HG02938 (cell line): ENCODE data around the gene FGF14.

Experiments used
- ATAC-seq: cut with Tn5 transposase; IDR thresholded peaks from one replicate; pipeline ENCODE4 v1.9.1; 2021; ENCODE audit warnings: mild to moderate bottlenecking, moderate library complexity; ENCODE audit not compliant: unreplicated experiment

FGF14 gene

DNA sequence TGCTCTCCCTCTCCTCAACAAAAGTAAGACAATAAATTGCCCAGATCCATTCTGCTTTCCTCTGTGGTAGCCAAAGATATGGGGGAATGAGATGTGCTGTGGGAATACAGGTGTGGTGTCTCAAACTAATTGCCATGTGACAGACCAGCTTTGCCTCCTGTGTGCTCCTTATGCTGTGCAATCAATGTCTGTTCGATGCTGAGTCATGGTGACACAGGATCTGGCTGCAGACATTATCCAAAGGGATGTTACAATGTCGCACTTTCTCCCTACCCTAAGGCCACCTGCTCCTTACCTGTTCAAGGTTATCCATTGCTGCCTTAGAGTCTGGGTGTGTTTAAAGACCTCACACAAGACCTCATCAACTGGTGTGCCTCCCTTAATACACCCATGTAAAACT, 32.5 kb downstream of the FGF14 start:
- no peak for ATAC-seq

DNA sequence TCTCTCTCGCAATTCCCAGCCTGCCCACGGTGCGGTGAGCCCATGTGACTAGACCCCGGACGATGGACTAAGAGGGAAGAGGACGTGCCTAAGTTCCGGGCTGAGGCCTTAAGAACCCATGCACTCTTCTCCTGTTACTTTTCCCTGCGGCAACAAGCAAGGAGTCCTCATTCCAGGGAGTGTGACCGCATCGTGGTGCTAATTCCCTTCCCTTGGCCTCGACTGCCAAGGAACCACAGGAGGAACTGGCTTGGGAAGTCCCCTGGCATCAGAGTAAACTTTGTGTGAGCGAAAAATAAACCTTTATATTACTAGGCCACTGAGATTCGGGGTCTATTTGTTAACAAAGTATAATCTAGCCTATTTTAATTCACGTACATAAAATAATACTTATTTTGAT, 34.0 kb downstream of the FGF14 start:
- no peak for ATAC-seq

DNA sequence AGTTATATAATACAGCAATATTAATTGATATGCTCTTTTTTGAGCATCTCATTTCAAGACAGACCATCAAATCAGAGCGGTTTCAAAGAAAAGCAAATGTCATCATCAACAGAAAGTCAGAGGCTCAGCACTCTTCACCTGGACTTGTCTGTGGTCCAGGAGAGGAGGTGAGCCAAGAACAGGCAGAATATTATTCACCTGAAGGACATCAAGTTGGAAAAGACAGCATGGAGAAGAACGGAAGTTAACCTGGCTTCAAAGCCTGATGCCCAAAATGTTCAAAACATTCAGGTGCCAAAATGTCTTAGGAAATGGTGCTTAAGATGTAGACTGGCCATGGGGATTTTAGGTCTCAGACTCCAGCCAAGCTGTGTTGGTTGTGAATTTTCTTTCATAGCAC, 40.7 kb downstream of the FGF14 start:
- ATAC-seq = no peak

DNA sequence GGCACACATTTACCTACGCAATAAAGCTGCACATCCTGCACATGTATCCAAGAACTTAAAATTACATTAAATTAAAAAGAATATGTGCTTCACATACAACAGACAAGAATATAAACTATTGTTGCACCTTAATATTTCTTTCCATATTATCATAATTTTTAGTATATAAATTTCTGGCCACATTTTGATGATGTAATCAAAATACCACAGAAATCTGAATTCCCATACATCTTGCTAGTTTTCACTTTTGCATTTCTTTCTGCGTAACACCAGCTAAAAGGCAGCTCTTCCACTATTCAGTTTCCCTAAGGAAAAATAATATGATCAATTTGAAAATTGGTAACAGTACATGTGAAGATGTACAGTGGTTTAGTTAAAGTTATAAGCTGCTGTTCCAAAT, 42.6 kb downstream of the FGF14 start:
- ATAC-seq = no peak

DNA sequence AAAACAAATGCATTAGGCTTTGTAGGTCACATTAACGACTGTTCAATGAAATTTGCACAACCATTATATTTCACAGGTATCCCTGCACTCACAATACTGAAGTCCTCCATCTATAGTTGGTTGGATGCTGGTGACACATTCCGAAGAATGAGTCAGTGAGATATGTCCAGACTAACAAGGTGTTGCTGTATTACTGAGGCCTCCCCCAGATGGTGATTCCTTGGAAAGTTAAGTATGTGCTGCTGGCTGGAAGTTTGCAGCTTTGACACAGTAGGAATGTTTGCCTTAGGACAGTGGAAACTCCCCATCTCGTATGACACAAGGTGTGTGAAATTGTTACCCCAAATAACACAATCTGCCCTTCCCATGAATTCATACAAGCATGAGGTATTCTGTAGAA, 46.6 kb downstream of the FGF14 start:
- no peak for ATAC-seq

- ATAC-seq = no peak
Observed at GRCh38 chr13:102354011-102354410, 47.8 kb downstream of the FGF14 start.

DNA sequence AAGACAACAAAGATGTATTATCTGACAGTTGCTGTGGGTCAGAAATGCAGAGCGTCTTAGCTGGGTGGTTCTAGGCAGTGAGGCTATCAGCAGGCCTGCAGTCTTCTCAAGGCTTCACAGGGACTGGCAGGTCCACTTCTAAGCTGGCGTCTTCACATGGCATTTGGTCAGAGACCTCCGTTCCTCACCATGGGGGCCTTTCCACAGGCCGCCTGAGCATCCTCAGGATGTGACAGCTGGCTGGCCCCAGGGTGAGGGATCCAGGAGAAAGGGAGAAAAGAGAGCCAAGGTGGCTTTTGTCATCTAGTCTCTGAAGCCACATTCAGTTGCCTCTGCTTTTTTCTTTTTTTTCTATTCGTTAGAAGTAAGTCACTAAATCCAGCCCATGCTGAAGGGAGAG, 50.3 kb downstream of the FGF14 start:
- no peak for ATAC-seq

- ATAC-seq = no peak
Observed at GRCh38 chr13:102347490-102347889, 54.4 kb downstream of the FGF14 start.

DNA sequence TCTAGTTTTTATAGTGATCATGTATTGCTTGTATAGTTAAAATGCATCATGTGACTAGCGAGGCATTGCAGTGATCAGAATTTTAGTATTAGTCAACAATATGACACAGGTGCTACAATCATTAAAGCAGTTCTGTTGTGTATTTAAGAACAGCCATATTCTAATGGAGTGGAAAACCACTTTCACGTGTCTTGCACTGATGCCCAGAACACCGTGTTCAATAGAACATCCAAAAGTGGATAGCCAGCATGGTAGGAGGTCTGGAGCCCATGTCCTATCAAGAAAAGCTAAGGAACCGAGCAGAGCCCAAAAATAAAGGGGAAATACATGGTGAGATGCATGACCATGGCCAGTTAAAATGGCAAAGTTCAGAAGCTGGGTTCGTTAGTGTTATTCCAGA, 55.1 kb downstream of the FGF14 start:
- no peak for ATAC-seq

DNA sequence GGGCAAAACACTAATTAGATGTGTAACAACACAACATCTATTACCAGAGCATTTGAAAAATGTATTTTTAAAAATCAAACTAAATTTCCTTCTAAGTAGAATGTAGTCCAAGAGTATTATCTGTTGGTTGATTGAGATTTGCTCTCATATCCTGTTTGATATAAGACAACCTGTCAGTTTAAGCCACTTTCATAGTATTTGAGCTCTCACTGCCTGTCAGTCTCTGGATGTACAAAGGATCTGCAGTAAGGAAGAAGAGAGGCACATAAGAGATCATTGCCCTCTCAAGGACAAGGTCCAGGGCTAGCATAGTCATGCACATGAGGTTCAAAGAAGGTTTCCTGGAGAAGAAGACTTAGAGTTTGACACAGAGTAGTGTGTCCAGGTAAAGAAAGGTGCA, 57.4 kb downstream of the FGF14 start:
- no peak for ATAC-seq

DNA sequence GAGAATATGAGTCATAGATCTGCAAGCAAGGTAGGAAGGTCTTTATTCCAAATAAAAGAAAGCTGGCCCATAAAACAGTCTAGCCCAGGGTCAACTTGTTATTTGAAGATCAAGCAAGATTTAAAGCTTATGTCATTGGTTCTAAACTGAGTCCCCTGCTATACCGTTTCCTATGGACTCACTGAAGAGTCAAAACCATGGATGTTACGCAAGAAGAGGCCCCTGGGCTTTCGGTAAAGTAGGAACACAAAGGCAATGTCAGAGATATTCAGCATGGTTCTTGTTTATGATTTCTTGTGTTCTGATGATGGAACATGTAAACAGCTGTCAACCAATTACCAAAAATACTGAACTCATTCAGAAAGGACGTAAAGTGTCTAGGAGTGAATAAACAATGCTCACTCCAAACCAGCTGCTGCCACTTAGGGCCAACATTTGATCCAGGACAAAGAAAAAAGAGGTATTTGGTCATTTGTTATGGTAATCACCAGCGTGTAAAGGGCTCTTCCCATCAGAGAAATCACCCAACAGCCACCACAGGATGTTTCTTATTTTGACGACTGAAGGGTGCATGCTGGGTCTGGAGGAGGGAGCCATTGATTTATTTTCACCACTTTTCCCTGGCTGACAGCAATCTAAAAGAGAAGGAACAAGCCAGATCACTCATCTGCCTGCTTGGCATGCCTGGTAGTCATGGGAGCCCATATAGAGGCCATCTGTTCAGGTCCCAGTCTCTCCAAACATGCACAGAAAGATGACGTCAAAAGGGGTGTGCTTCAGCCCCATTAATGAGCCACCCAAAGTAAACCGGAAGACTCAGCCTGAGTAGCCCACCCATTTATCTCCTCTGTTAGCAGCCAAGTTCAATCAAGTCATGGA, 68.3 kb downstream of the FGF14 start:
- ATAC-seq = no peak

DNA sequence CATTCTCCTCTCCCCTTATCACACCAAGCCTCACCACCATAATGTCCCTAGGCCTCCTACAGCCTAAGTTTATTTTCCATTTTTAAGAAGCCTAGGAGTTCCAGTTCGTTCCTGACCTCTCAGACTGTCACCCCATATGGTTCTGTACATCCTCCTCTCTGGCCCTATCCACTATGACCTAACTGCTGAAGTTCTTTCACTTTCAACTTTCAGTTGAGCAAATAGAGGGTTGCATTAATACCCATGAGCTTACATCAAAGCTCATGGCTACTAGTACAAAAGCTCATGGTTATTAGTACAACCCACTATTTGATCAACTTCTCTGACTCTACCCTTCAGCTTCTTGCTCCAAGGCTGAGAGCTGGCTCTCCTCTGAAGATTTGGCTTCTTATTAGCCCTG, 72.9 kb downstream of the FGF14 start:
- peak; percentile 69 for ATAC-seq

DNA sequence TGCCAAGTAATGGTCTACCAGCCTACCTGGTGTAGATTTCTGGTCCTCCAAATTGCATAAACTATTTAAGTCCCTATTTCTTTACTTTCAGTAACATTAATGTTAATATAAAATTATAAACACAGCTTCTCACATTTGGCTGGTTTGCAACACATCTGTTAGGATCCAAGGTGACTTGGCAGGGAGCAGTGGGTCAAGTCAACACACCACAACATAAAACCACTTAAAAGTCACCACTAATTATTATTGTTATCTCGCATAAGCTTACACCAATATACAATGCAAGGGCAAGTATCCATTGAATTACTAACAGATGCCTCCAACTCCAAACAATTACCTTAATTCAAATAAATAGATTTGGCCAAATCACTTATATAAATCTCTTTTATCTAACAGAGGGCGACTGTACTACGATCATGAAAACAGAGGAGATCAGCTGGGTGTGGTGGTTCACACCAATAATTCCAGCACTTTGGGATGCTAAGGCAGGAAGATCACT, 74.7 kb downstream of the FGF14 start:
- no peak for ATAC-seq

- ATAC-seq = no peak
Observed at GRCh38 chr13:102326381-102327118, 75.3 kb downstream of the FGF14 start.

DNA sequence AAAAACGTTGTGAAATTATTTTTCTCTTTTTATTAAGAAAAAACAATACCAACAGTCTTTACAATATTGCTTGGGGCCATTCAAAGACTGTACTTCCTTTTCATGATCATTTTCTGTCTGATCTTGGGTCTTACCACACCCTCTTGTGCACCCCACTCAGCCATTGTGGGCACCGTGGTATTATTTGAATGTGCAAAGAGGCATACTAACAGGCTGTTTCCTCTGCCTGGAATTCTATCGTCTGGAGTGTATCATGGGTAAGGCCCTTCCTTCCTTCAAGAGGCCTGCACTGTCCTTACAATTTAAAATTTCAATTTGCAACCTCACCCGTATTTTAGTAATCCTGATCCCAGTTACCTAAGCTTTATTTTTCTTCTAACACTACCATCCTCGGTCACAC, 76.5 kb downstream of the FGF14 start:
- no peak for ATAC-seq

GRCh38 chr13:102323505-102323904, 78.3 kb downstream of the FGF14 start:
- no peak for ATAC-seq

DNA sequence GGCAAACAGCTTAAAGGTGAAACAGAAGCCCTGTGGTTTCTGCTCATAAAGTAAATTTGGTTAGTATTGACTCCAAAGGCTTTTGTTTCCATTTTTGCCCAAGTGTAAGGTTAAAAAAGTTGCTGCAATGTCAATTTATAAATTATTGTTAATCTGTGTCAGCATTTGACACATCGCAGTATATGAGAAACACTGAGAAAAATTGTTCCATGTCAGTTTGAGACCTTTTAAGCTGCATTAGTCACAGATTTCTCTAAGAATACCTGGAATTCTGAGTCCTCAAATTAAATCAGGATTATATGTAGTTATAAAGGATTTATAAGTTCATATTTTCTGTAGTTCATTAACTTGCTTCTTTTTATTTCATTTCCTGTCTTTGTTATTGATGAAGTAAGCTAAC, 78.8 kb downstream of the FGF14 start:
- ATAC-seq = no peak

DNA sequence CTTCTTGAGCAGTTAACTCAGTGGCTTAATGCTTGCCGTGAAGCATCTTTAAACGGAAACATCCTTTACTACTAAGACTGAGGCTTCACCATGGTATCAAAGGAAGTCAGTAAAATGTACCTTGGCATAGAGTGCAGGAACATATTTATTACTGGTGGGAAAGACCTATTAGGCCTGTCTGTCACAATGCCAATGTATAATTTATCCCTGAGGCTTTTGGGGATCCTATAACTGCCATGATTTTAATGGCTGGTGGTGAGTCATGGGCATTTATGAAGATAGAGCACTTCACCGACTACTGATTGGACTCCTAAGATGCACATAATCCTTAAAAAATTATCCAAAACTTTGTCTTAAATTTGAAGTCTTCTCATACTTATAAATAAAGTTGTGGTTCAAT, 79.6 kb downstream of the FGF14 start:
- no peak for ATAC-seq

GRCh38 chr13:102318233-102318632, 83.6 kb downstream of the FGF14 start:
- ATAC-seq = no peak

GRCh38 chr13:102317593-102317992, 84.3 kb downstream of the FGF14 start:
- no peak for ATAC-seq

DNA sequence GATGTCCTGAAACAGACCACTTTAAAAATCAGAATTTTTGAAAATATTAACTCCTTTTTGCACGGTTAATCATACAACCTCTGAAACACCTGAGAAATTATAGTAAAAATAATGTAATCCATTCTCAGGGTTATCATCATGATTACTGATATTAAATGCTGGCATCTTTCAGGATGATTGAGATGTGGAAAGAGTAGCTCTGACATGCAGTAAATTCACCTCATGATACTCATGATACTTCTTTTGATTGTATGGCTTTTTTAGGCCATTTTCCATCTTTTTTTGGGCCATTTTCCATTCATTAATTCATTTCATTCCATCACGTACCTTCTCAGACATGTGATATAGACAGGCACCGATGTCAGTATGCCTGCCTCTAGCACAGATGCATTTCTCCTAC, 85.1 kb downstream of the FGF14 start:
- no peak for ATAC-seq

- ATAC-seq = no peak
Observed at GRCh38 chr13:102312841-102313240, 89.0 kb downstream of the FGF14 start.
